GM12865 (cell line): ENCODE measurements around the gene ATP6V0E2.
A peak's percentile ranks its signal among the peaks of the same experiment; 100 is the strongest.

Experiments used
- DNase-seq: peaks from one replicate; pipeline ENCODE4 v3.0.0; 2010; ENCODE audit warnings: low read depth
- H3K4me3 ChIP-seq: 2 replicates; pipeline ENCODE4 v1.5.1; 2011; ENCODE audit warnings: mild to moderate bottlenecking, low read depth, low read length, control low read depth
- TF ChIP-seq, protein P1 (sequence below): IDR thresholded peaks from 2 replicates; pipeline ENCODE4 v1.5.1; 2011; ENCODE audit warnings: low read length, control low read depth, low read depth, inconsistent platforms; ENCODE audit not compliant: insufficient read depth; ENCODE audit errors: missing control alignments

Gene ATP6V0E2

DNA sequence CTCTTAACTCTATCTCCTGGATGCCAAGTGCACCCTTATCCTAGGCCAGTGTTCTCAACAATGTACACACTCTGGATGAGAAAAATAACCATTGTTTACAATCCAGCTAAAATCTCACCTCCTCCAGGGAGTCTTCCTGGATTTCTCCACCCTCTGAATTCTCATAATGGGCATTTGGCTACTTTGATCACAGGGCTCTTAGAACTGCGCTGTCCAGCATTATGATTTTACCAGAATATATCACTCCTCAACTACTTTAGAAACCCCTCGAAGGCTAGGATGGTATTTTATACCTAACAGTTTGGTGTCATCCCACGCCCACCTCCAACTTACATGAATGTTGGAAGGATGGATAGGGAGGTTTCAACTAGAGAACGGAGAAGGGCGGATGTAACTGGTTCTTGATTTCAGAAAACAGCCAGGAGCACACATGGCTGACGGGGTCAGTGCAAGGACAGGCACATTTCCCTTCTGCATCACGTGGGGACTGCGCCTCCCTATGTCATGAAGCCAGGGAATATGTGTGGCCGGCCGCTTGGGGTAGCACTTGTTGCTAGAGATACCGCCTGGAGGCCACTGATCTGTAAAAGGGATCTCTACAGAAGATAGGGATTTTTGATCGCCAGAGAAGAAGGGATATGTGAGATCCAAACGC is 1.2 kb upstream of the ATP6V0E2 start:
- DNase-seq, result peak; percentile 71
- TF ChIP-seq, protein P1, sequence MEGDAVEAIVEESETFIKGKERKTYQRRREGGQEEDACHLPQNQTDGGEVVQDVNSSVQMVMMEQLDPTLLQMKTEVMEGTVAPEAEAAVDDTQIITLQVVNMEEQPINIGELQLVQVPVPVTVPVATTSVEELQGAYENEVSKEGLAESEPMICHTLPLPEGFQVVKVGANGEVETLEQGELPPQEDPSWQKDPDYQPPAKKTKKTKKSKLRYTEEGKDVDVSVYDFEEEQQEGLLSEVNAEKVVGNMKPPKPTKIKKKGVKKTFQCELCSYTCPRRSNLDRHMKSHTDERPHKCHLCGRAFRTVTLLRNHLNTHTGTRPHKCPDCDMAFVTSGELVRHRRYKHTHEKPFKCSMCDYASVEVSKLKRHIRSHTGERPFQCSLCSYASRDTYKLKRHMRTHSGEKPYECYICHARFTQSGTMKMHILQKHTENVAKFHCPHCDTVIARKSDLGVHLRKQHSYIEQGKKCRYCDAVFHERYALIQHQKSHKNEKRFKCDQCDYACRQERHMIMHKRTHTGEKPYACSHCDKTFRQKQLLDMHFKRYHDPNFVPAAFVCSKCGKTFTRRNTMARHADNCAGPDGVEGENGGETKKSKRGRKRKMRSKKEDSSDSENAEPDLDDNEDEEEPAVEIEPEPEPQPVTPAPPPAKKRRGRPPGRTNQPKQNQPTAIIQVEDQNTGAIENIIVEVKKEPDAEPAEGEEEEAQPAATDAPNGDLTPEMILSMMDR, result no peak
- H3K4me3 ChIP-seq, result peak overlapping the region; percentile 60

DNA sequence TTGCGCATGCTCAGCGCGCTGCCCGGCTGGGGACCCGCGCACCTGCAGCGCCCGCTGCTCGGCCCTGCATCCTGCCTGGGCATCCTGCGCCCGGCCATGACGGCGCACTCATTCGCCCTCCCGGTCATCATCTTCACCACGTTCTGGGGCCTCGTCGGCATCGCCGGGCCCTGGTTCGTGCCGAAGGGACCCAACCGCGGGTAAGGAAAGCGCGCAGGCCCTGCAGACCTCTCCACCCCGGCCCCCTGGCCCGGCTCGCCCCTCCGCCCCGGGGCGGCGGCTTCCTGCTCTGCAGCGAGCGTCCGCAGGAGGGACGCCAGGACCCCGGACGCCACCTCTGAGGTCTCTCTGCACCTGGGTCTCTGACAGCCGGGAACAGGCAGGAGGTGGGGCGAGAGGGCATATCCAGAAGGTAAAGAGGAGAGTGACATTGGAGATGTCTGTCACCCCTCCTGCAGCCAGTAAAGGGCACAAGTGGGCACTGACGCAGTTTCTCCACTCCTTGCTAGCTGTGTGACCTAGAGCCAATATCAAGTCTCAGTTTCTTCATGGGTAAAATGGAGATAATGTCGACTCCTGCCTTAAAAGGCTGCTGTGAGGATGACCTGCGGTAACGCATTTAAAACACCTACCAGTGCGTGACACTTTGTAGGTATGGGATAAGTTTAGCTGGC is 338 bp downstream of the ATP6V0E2 start:
- no peak for DNase-seq
- H3K4me3 ChIP-seq, result peak overlapping the region; percentile 60
- TF ChIP-seq, protein P1, result no peak

DNA sequence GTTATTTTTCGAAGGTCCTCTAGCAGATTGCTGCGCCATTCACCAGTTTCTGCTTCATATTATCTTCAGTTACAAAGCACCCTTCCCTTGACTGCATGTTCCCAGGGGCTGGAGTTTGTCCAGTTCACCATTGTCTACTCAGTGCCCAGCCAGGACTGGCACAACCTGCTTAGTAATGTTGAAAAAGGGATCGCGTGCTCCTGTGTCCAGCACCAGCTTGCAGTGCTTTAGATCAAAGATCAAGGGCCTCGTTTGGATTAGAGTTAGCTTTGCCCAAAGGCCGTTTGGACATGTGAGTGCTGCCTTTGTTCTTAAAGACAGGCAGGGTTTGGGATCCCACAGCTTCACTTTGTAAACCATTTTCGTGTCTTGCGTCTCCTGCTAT is 867 bp downstream of the ATP6V0E2 start:
- peak overlapping the region; percentile 60 for H3K4me3 ChIP-seq
- TF ChIP-seq, protein P1, result no peak
- DNase-seq, result no peak

DNA sequence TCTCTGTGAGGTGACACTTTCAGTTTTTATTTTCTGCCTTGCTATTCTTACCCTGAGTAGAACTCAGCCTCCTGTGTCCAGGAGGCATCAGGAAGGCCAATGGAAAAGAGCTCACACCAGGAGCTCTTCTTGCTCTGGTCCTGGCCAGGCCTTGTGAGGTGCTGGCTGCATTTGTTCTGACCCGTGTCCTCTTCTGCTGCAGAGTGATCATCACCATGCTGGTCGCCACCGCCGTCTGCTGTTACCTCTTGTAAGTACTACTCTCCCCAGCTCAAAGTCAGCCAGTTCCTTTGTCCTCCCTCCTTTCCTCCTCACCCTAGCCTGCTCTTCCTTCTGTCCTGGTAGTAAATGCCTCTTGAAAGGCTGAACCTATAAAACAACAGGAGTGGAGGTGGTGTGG is 1.6 kb downstream of the ATP6V0E2 start:
- TF ChIP-seq, protein P1, result no peak
- no peak for DNase-seq
- no peak overlapping the region for H3K4me3 ChIP-seq

DNA sequence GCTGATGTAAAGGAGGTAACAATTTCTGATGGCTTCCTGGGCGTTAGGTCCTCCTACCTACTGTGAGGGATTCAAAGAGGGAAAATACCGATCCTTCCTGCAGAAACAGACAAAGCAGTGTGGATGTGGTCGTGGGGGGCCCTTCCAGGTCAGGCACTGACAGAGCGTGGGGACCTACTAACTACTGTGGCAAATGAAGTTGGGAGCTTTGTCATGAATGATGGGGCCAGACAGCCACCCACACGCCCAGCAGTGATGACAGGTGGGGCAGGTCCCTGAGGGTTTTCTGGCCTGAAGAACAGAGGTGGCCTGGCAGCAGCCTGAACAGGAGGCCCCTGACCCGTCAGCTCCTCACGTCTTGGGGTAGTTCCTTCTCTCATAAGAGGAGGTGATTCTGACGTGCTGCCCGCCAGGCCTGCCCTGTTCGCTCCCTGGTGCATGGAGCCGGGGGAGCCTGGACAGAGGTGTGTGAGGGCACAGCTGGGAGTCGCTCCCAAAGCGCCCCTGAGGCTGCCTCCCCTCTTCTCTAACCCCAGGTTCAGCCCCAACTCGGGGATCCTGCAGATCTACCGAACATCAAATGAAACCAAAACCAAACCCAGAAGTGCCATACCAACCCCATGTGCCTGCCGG is 4.2 kb downstream of the ATP6V0E2 start:
- TF ChIP-seq, protein P1, result no peak
- DNase-seq, result no peak
- no peak overlapping the region for H3K4me3 ChIP-seq

DNA sequence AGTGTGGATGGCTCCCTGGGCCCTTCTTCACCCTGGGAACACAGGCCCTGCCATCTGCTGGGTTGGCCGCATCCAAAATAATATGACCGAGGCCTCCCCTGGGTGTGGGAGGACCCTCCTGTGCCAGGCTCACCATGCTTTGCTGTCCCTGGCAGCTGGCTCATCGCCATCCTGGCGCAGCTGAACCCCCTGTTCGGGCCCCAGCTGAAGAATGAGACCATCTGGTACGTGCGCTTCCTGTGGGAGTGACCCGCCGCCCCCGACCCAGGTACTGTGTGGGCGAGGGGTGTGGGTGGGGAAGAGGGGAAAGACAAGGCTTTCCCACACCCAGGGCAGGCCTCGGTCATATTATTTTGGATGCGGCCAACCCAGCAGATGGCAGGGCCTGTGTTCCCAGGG is 4.8 kb downstream of the ATP6V0E2 start:
- TF ChIP-seq, protein P1, result no peak
- DNase-seq, result no peak
- no peak overlapping the region for H3K4me3 ChIP-seq
